ENCODE results near the gene ARHGAP30.

DNA sequence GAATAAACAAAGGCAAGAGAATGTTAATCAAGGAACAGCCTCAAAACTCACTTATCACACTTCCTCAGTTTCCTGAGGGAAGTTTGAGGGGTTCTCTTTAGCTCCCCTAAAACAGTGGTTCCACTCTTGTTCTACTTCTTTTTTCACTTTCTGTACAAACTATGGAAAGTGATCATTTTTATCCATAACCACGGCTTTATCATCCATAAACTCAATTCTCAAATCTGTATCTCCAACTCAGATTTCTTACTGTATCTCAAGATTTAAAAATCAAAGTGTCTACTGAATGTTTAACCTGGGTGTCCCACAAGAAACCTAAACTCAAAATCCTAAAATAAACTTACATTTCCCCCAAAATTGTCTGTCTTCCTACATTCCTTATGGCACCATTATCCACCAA is 44.2 kb upstream of the ARHGAP30 start:
- TF ChIP-seq, protein P1, sequence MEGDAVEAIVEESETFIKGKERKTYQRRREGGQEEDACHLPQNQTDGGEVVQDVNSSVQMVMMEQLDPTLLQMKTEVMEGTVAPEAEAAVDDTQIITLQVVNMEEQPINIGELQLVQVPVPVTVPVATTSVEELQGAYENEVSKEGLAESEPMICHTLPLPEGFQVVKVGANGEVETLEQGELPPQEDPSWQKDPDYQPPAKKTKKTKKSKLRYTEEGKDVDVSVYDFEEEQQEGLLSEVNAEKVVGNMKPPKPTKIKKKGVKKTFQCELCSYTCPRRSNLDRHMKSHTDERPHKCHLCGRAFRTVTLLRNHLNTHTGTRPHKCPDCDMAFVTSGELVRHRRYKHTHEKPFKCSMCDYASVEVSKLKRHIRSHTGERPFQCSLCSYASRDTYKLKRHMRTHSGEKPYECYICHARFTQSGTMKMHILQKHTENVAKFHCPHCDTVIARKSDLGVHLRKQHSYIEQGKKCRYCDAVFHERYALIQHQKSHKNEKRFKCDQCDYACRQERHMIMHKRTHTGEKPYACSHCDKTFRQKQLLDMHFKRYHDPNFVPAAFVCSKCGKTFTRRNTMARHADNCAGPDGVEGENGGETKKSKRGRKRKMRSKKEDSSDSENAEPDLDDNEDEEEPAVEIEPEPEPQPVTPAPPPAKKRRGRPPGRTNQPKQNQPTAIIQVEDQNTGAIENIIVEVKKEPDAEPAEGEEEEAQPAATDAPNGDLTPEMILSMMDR (IDR thresholded peaks at IDR 0.05; ENCODE audit: control extremely low read depth in 1 of 3, insufficient read depth in 1 of 3, low read depth in 1 of 3, low read length in 3 of 3), result no peak
- TF ChIP-seq SP2 (IDR thresholded peaks at IDR 0.05; ENCODE audit: low read length) (no peak), SUZ12 (IDR thresholded peaks at IDR 0.05; ENCODE audit: low read length) (no peak), POLR2A (IDR thresholded peaks at IDR 0.05; ENCODE audit: control extremely low read depth in 1 of 2, low read depth in 2 of 2, low read length in 2 of 2) (no peak), HDAC2 (IDR thresholded peaks at IDR 0.05; ENCODE audit: borderline replicate concordance in 1 of 2, low read depth in 2 of 2, low read length in 2 of 2) (no peak), BRCA1 (IDR thresholded peaks at IDR 0.05; ENCODE audit: low read depth, low read length) (no peak), POLR2AphosphoS5 (IDR thresholded peaks at IDR 0.05; ENCODE audit: low read depth, low read length) (no peak), CHD1 (IDR thresholded peaks at IDR 0.05; ENCODE audit: low read depth, low read length) (no peak), EGR1 (IDR thresholded peaks at IDR 0.05; ENCODE audit: borderline replicate concordance, low read depth, low read length) (no peak)
- TF ChIP-seq, protein P2, sequence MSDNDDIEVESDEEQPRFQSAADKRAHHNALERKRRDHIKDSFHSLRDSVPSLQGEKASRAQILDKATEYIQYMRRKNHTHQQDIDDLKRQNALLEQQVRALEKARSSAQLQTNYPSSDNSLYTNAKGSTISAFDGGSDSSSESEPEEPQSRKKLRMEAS (IDR thresholded peaks at IDR 0.05), result no peak

Data from H1 (cell line).